Measurements from ENCODE around the gene IL11. TPM values are rescaled to one million over a fixed set of nuclear protein-coding genes. Genes with fewer than 3 reads are reported as not detected.

IL11 gene
- total RNA-seq, 1 donor from 2014 or later, result 0.21 TPM

- TF ChIP-seq CTCF (IDR thresholded peaks at IDR 0.05; ENCODE audit: unreplicated experiment), result no peak
- H3K27ac Mint-ChIP-seq (ENCODE audit: unreplicated experiment), result peak overlapping the region; percentile 18
- H3K4me1 Mint-ChIP-seq (ENCODE audit: unreplicated experiment), result peaks cover 9% of the 10 kb centered on the region
- H3K9me3 Mint-ChIP-seq (ENCODE audit: unreplicated experiment), result no peaks in the 10 kb centered on the region
- DNase-seq (ENCODE audit: low spot score), result no peak
- no peak overlapping the region for H3K4me3 Mint-ChIP-seq (ENCODE audit: unreplicated experiment)
- H3K27me3 Mint-ChIP-seq (ENCODE audit: unreplicated experiment), result peaks cover 28% of the 10 kb centered on the region
- peaks cover 4% of the 10 kb centered on the region for H3K36me3 Mint-ChIP-seq (ENCODE audit: low read depth, unreplicated experiment)
These were observed 21.8 kb downstream of the IL11 start for GRCh38 chr19:55348317-55349034.

- H3K27ac Mint-ChIP-seq (ENCODE audit: unreplicated experiment), result no peak overlapping the region
- no peak for TF ChIP-seq CTCF (IDR thresholded peaks at IDR 0.05; ENCODE audit: unreplicated experiment)
- peaks cover 6% of the 10 kb centered on the region for H3K4me1 Mint-ChIP-seq (ENCODE audit: unreplicated experiment)
- H3K36me3 Mint-ChIP-seq (ENCODE audit: low read depth, unreplicated experiment), result peaks cover 4% of the 10 kb centered on the region
- H3K27me3 Mint-ChIP-seq (ENCODE audit: unreplicated experiment), result peaks cover 20% of the 10 kb centered on the region
- no peaks in the 10 kb centered on the region for H3K9me3 Mint-ChIP-seq (ENCODE audit: unreplicated experiment)
- no peak overlapping the region for H3K4me3 Mint-ChIP-seq (ENCODE audit: unreplicated experiment)
- no peak for DNase-seq (ENCODE audit: low spot score)
These were observed 22.7 kb downstream of the IL11 start for GRCh38 chr19:55347442-55348009.

DNA sequence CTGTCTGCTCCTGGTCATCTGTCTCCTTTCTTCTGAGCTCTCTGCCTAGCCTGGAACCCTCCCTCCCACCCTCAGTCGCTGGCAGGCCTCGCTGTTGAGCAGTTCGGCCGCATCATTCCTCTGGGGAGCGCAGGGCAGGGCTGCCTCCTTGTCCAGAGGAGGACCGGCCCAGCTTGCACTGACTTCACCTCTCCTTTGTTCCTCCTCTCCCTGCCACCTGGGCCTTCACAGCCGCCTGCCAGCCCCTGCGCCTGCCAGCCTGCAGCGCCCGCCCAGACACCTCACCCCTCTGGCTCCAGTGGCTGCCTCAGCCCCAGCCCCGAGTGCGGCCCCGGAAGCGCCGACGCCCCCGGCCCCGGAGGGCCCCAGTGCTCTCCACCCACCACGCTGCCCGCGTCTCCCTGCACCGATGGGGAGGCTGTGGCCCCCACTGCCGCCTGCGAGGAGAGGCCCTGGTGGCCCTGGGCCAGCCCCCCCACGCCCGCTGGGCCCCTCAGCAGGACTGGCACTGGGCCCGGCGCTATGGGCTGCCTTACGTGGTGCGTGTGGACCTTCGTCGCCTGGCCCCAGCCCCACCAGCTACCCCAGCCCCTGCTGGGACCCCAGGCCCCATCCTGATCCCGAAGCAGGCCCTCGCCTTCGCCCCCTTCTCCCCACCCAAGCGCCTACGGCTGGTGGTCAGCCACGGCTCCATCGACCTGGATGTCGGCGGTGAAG, 23.4 kb downstream of the IL11 start:
- no peak for TF ChIP-seq CTCF (IDR thresholded peaks at IDR 0.05; ENCODE audit: unreplicated experiment)
- Mint-ChIP-seq H3K9me3 (ENCODE audit: unreplicated experiment) (no peaks in the 10 kb centered on the region), H3K4me1 (ENCODE audit: unreplicated experiment) (peaks cover 6% of the 10 kb centered on the region), H3K27me3 (ENCODE audit: unreplicated experiment) (peaks cover 15% of the 10 kb centered on the region), H3K36me3 (ENCODE audit: low read depth, unreplicated experiment) (peaks cover 4% of the 10 kb centered on the region), H3K4me3 (ENCODE audit: unreplicated experiment) (no peak overlapping the region), H3K27ac (ENCODE audit: unreplicated experiment) (no peak overlapping the region)
- DNase-seq (ENCODE audit: low spot score), result no peak

GRCh38 chr19:55345818-55346724, 24.2 kb downstream of the IL11 start:
- H3K27me3 Mint-ChIP-seq (ENCODE audit: unreplicated experiment), result peaks cover 13% of the 10 kb centered on the region
- H3K27ac Mint-ChIP-seq (ENCODE audit: unreplicated experiment), result no peak overlapping the region
- peaks cover 6% of the 10 kb centered on the region for H3K4me1 Mint-ChIP-seq (ENCODE audit: unreplicated experiment)
- H3K4me3 Mint-ChIP-seq (ENCODE audit: unreplicated experiment), result no peak overlapping the region
- DNase-seq (ENCODE audit: low spot score), result no peak
- TF ChIP-seq CTCF (IDR thresholded peaks at IDR 0.05; ENCODE audit: unreplicated experiment), result no peak
- H3K9me3 Mint-ChIP-seq (ENCODE audit: unreplicated experiment), result no peaks in the 10 kb centered on the region
- H3K36me3 Mint-ChIP-seq (ENCODE audit: low read depth, unreplicated experiment), result peaks cover 4% of the 10 kb centered on the region
